ENCODE results near the gene RRAS2. TPM values are rescaled to one million over a fixed set of nuclear protein-coding genes. Genes with fewer than 3 reads are reported as not detected.

Gene RRAS2
- total RNA-seq, 1 experiment from 2014 or later = 158 TPM

DNA sequence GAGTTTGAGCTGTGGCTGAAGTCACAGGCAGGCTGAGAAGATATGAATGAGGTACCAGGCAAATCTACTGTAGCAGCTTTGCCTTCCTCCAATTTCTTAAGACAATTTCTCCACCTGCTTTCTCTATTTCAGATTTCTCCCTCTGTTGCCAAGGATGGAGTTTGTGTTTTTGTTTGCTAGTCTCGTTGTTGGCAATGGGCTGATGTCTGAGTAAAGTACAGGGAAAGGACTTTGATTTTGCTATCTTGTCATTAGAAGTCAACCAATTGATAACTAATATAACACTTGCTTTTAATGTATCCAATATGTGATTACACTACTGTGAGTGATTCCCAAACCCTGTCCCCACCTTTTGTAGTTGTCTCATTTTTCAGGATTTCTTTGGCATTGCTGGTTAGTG is 40.1 kb upstream of the RRAS2 start:
- Histone ChIP-seq H3K23me2 (ENCODE audit: insufficient read length, low read depth, low read length, poor library complexity, severe bottlenecking) (no peaks in the 10 kb centered on the region), H3K9me3 (ENCODE audit: control insufficient read depth, low read depth, low read length) (no peaks in the 10 kb centered on the region), H2BK5ac (ENCODE audit: insufficient read length, low read length) (no peak overlapping the region), H3K18ac (ENCODE audit: insufficient read length, low read depth, low read length) (no peak overlapping the region), H3K27ac (ENCODE audit: insufficient read length, low read depth, low read length) (no peak overlapping the region), H3K23ac (ENCODE audit: insufficient read length, low read depth, low read length) (no peak overlapping the region), H3K56ac (ENCODE audit: insufficient read length, low read depth, low read length) (no peak overlapping the region), H3K27me3 (ENCODE audit: insufficient read depth, low read length) (no peaks in the 10 kb centered on the region), H3K14ac (ENCODE audit: insufficient read depth, low read length) (no peak overlapping the region), H4K91ac (ENCODE audit: insufficient read length, low read depth, low read length) (no peak overlapping the region), H3K79me2 (ENCODE audit: insufficient read depth, low read length) (no peaks in the 10 kb centered on the region), H2AK5ac (ENCODE audit: insufficient read length, low read length) (no peak overlapping the region), H3K79me1 (ENCODE audit: insufficient read depth, low read depth, low read length, poor library complexity, severe bottlenecking) (no peaks in the 10 kb centered on the region), H2BK15ac (ENCODE audit: low read depth, low read length) (no peak overlapping the region), H2BK12ac (ENCODE audit: insufficient read length, low read depth, low read length) (no peak overlapping the region), H3K4me2 (ENCODE audit: insufficient read depth, insufficient read length, low read length) (no peak overlapping the region), H2BK120ac (ENCODE audit: low read depth, low read length, poor library complexity, severe bottlenecking) (no peak overlapping the region), H4K5ac (ENCODE audit: insufficient read length, low read depth, low read length) (no peak overlapping the region), H2AFZ (ENCODE audit: low read length) (no peak overlapping the region), H3T11ph (ENCODE audit: low read length) (no peak overlapping the region), H4K20me1 (ENCODE audit: control insufficient read depth, insufficient read depth, insufficient read length) (no peaks in the 10 kb centered on the region), H4K8ac (replicated peaks; ENCODE audit: insufficient read length, low read depth, low read length) (no peak overlapping the region), H2BK20ac (ENCODE audit: low read depth, low read length, poor library complexity, severe bottlenecking) (no peak overlapping the region), H3K4me1 (ENCODE audit: insufficient read depth, low read length) (no peaks in the 10 kb centered on the region; the same call in 1 of the 2 replicates), H3K9ac (ENCODE audit: extremely low read depth, insufficient read length, low read length) (no peak overlapping the region), H3K4ac (ENCODE audit: low read depth, low read length) (no peak overlapping the region)
- Mint-ChIP-seq H3K4me1 (peaks cover 7 to 8% of the 10 kb centered on the region in 2 experiments; a peak in 2 of 4 replicates), H3K9me3 (no peaks in the 10 kb centered on the region), H3K4me3 (no peak overlapping the region), H3K27ac (no peak overlapping the region), H3K27me3 (ENCODE audit: low read depth) (peaks cover 2% of the 10 kb centered on the region), H3K36me3 (ENCODE audit: insufficient read depth in 1 of 3, low read depth in 3 of 3) (no peaks in the 10 kb centered on the region)
- no peak for DNase-seq
- TF ChIP-seq, protein P1, sequence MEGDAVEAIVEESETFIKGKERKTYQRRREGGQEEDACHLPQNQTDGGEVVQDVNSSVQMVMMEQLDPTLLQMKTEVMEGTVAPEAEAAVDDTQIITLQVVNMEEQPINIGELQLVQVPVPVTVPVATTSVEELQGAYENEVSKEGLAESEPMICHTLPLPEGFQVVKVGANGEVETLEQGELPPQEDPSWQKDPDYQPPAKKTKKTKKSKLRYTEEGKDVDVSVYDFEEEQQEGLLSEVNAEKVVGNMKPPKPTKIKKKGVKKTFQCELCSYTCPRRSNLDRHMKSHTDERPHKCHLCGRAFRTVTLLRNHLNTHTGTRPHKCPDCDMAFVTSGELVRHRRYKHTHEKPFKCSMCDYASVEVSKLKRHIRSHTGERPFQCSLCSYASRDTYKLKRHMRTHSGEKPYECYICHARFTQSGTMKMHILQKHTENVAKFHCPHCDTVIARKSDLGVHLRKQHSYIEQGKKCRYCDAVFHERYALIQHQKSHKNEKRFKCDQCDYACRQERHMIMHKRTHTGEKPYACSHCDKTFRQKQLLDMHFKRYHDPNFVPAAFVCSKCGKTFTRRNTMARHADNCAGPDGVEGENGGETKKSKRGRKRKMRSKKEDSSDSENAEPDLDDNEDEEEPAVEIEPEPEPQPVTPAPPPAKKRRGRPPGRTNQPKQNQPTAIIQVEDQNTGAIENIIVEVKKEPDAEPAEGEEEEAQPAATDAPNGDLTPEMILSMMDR (conservative IDR thresholded peaks at IDR 0.05) = no peak
- WGBS (ENCODE audit: extremely low coverage, insufficient read length, low lambda C conversion rate) = no CpG with 5 or more reads among the region's 1 CpG

All from H9 (cell line).